ENCODE measurements around the gene FAM120A. TPM values are rescaled to one million over a fixed set of nuclear protein-coding genes. Genes with fewer than 3 reads are reported as not detected.

FAM120A gene
- total RNA-seq, 1 experiment from 2014 or later, result 53.3 TPM

GRCh38 chr9:93464876-93465275 lies 13.4 kb downstream of the FAM120A start:
- H3K4me1 Mint-ChIP-seq, result peaks cover 83% of the 10 kb centered on the region
- no peaks in the 10 kb centered on the region for H3K36me3 Mint-ChIP-seq
- H3K4me3 Mint-ChIP-seq, result peak overlapping the region; percentile 30
- ChIA-PET CTCF (interaction anchor here (0.6 to 2.4 kb wide), 8 partner anchors 11 to 356 kb away, joined by 3 to 7 read pairs (median 4); partner anchors contain the start of gene FAM120AOS), POLR2A (interaction anchor here (1.0 kb wide), 1 partner anchor 11 kb away, joined by 4 read pairs; the partner anchor contains the start of gene FAM120AOS)
- ATAC-seq, result peak; percentile 68
- no peak for DNase-seq (ENCODE audit: low spot score)
- no peaks in the 10 kb centered on the region for H3K9me3 Mint-ChIP-seq
- TF ChIP-seq, protein P1, sequence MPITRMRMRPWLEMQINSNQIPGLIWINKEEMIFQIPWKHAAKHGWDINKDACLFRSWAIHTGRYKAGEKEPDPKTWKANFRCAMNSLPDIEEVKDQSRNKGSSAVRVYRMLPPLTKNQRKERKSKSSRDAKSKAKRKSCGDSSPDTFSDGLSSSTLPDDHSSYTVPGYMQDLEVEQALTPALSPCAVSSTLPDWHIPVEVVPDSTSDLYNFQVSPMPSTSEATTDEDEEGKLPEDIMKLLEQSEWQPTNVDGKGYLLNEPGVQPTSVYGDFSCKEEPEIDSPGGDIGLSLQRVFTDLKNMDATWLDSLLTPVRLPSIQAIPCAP (CRISPR knock-in tag; IDR thresholded peaks at IDR 0.05), result no peak
- TF ChIP-seq ERG (CRISPR knock-in tag; IDR thresholded peaks at IDR 0.05), result no peak
- no peak for TF ChIP-seq ETV6 (CRISPR knock-in tag; IDR thresholded peaks at IDR 0.05)
- no peak for TF ChIP-seq USF2 (CRISPR knock-in tag; IDR thresholded peaks at IDR 0.05)
- TF ChIP-seq ZNF671 (CRISPR knock-in tag; IDR thresholded peaks at IDR 0.05), result no peak
- no peak for TF ChIP-seq AR (CRISPR knock-in tag; IDR thresholded peaks at IDR 0.05)
- TF ChIP-seq ZNF396 (CRISPR knock-in tag; IDR thresholded peaks at IDR 0.05; ENCODE audit: borderline replicate concordance), result no peak
- no peak for TF ChIP-seq ATF1 (CRISPR knock-in tag; IDR thresholded peaks at IDR 0.05)
- no peak for TF ChIP-seq MYBL2 (CRISPR knock-in tag; IDR thresholded peaks at IDR 0.05)
- no peak for TF ChIP-seq ESRRA (CRISPR knock-in tag; IDR thresholded peaks at IDR 0.05; ENCODE audit: borderline replicate concordance)
- TF ChIP-seq CDX4 (CRISPR knock-in tag; IDR thresholded peaks at IDR 0.05; ENCODE audit: borderline replicate concordance), result no peak
- TF ChIP-seq, protein P2, sequence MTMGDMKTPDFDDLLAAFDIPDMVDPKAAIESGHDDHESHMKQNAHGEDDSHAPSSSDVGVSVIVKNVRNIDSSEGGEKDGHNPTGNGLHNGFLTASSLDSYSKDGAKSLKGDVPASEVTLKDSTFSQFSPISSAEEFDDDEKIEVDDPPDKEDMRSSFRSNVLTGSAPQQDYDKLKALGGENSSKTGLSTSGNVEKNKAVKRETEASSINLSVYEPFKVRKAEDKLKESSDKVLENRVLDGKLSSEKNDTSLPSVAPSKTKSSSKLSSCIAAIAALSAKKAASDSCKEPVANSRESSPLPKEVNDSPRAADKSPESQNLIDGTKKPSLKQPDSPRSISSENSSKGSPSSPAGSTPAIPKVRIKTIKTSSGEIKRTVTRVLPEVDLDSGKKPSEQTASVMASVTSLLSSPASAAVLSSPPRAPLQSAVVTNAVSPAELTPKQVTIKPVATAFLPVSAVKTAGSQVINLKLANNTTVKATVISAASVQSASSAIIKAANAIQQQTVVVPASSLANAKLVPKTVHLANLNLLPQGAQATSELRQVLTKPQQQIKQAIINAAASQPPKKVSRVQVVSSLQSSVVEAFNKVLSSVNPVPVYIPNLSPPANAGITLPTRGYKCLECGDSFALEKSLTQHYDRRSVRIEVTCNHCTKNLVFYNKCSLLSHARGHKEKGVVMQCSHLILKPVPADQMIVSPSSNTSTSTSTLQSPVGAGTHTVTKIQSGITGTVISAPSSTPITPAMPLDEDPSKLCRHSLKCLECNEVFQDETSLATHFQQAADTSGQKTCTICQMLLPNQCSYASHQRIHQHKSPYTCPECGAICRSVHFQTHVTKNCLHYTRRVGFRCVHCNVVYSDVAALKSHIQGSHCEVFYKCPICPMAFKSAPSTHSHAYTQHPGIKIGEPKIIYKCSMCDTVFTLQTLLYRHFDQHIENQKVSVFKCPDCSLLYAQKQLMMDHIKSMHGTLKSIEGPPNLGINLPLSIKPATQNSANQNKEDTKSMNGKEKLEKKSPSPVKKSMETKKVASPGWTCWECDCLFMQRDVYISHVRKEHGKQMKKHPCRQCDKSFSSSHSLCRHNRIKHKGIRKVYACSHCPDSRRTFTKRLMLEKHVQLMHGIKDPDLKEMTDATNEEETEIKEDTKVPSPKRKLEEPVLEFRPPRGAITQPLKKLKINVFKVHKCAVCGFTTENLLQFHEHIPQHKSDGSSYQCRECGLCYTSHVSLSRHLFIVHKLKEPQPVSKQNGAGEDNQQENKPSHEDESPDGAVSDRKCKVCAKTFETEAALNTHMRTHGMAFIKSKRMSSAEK (CRISPR knock-in tag; IDR thresholded peaks at IDR 0.05; ENCODE audit: borderline replicate concordance), result no peak
- H3K27ac Mint-ChIP-seq, result peak overlapping the region; percentile 94
- H3K27me3 Mint-ChIP-seq (ENCODE audit: low read depth), result no peaks in the 10 kb centered on the region

GRCh38 chr9:93465855-93466254 lies 14.4 kb downstream of the FAM120A start:
- ChIA-PET POLR2A (no interaction called here), CTCF (interaction anchor here (0.5 to 2.4 kb wide), 6 partner anchors 12 to 1203 kb away, joined by 3 to 7 read pairs (median 4); partner anchors contain the start of gene FAM120AOS)
- Mint-ChIP-seq H3K27ac (peak overlapping the region; percentile 86), H3K27me3 (ENCODE audit: low read depth) (no peaks in the 10 kb centered on the region), H3K36me3 (peaks cover 3% of the 10 kb centered on the region), H3K9me3 (no peaks in the 10 kb centered on the region), H3K4me3 (no peak overlapping the region; the same call in 1 of the 2 replicates), H3K4me1 (peaks cover 79% of the 10 kb centered on the region)
- ATAC-seq (no peak), DNase-seq (ENCODE audit: low spot score) (no peak)
- no peak for TF ChIP-seq CBFB (CRISPR knock-in tag; IDR thresholded peaks at IDR 0.05; ENCODE audit: low read depth)
- no peak for TF ChIP-seq NR1H2 (CRISPR knock-in tag; IDR thresholded peaks at IDR 0.05)
- TF ChIP-seq AR (CRISPR knock-in tag; IDR thresholded peaks at IDR 0.05), result no peak
- TF ChIP-seq ZNF396 (CRISPR knock-in tag; IDR thresholded peaks at IDR 0.05; ENCODE audit: borderline replicate concordance), result no peak
- TF ChIP-seq PREB (CRISPR knock-in tag; IDR thresholded peaks at IDR 0.05; ENCODE audit: borderline replicate concordance), result no peak
- TF ChIP-seq KAT7 (CRISPR knock-in tag; IDR thresholded peaks at IDR 0.05; ENCODE audit: borderline replicate concordance), result no peak
- TF ChIP-seq FOXJ3 (CRISPR knock-in tag; IDR thresholded peaks at IDR 0.05; ENCODE audit: borderline replicate concordance), result no peak

Measured in WTC11 (cell line).